HUES48 (cell line): ENCODE data around the gene ZNF146.
"Not testable (repeated sequence)": the region's sequence is repeated elsewhere in the genome, so short reads cannot be mapped to it uniquely, and the experiment has no call there.

Experiments used
- H3K27ac ChIP-seq: one replicate; pipeline ENCODE4 v1.7.0; 2013; ENCODE audit warnings: low read depth, low read length, inconsistent platforms
- H3K27me3 ChIP-seq: 2 replicates; pipeline ENCODE4 v1.6.1; 2013; ENCODE audit warnings: mild to moderate bottlenecking, low read length; ENCODE audit not compliant: control insufficient read depth, insufficient read depth
- H3K36me3 ChIP-seq: 2 replicates; pipeline ENCODE4 v1.6.1; 2013; ENCODE audit warnings: low read length; ENCODE audit not compliant: control insufficient read depth, insufficient read depth
- H3K4me1 ChIP-seq: 2 replicates; pipeline ENCODE4 v1.6.1; 2013; ENCODE audit warnings: mild to moderate bottlenecking, low read length; ENCODE audit not compliant: control insufficient read depth, insufficient read depth
- H3K4me3 ChIP-seq: 2 replicates; pipeline ENCODE4 v1.5.1; 2013; ENCODE audit warnings: mild to moderate bottlenecking, low read depth, low read length
- H3K9ac ChIP-seq: 2 replicates; pipeline ENCODE4 v1.6.1; 2013; ENCODE audit warnings: mild to moderate bottlenecking, low read depth, low read length, moderate library complexity
- H3K9me3 ChIP-seq: 2 replicates; pipeline ENCODE4 v1.6.1; 2013; ENCODE audit warnings: low read length; ENCODE audit not compliant: control insufficient read depth, insufficient read depth

ZNF146 gene

GRCh38 chr19:36269295-36269694 is 54.4 kb downstream of the ZNF146 start:
- H3K4me3 ChIP-seq, H3K9ac ChIP-seq, H3K27ac ChIP-seq, H3K36me3 ChIP-seq, H3K9me3 ChIP-seq, H3K27me3 ChIP-seq, H3K4me1 ChIP-seq: not testable (repeated sequence)
